SK-N-MC (cell line): Measurements from ENCODE around the gene RAB13.

Source experiments
- DNase-seq: peaks from one replicate; pipeline ENCODE4 v3.0.0-alpha.2; 2011; ENCODE audit warnings: low read depth, low spot score
- H3K27ac ChIP-seq: fragments of 200-600 bp; sonication (generic); 2 replicates; pipeline ENCODE4 v1.5.1; 2016; ENCODE audit warnings: mixed run types
- H3K36me3 ChIP-seq: fragments of 200-600 bp; sonication (generic); 2 replicates; pipeline ENCODE4 v1.6.1; 2017; ENCODE audit warnings: antibody characterized with exemption, low read length, mixed read lengths; ENCODE audit not compliant: insufficient read depth
- H3K4me3 ChIP-seq: fragments of 200-600 bp; sonication (generic); 2 replicates; pipeline ENCODE4 v1.5.1; 2016
- H3K9ac ChIP-seq: fragments of 200-600 bp; sonication (generic); 2 replicates; pipeline ENCODE4 v1.8.0; 2017; ENCODE audit warnings: mixed run types, mixed read lengths; ENCODE audit not compliant: insufficient read length
- H3K9me3 ChIP-seq: fragments of 200-600 bp; sonication (generic); 2 replicates; pipeline ENCODE4 v1.6.1; 2017; ENCODE audit warnings: low read depth, mild to moderate bottlenecking, antibody characterized with exemption, low read length, moderate library complexity, mixed read lengths
- EZH2 ChIP-seq: fragments of 200-600 bp; sonication (generic); IDR thresholded peaks from one replicate; pipeline ENCODE4 v1.6.1; 2017; ENCODE audit warnings: antibody characterized with exemption
- FOXP2 ChIP-seq: optimal IDR thresholded peaks from 2 replicates; pipeline ENCODE3; 2011; ENCODE audit warnings: mild to moderate bottlenecking, moderate library complexity; ENCODE audit not compliant: insufficient read depth; ENCODE audit errors: extremely low read length, control extremely low read depth
- POLR2AphosphoS5 ChIP-seq: IDR thresholded peaks from 2 replicates; pipeline ENCODE4 v1.6.1; 2012; ENCODE audit warnings: mild to moderate bottlenecking, low read depth, low read length, borderline replicate concordance

Gene RAB13

GRCh38 chr1:153941826-153942725 lies 44.1 kb downstream of the RAB13 start:
- no peak for DNase-seq
- TF ChIP-seq POLR2AphosphoS5 (no peak), FOXP2 (no peak), EZH2 (no peak)
- H3K27ac ChIP-seq = no peak overlapping the region
- H3K4me3 ChIP-seq = no peak overlapping the region
- no peaks in the 10 kb centered on the region for H3K9me3 ChIP-seq
- no peak overlapping the region for H3K9ac ChIP-seq
- H3K36me3 ChIP-seq = peaks cover under 1% of the 10 kb centered on the region; the same call in 1 of the 2 replicates

GRCh38 chr1:153940756-153941155 lies 45.4 kb downstream of the RAB13 start:
- no peak for DNase-seq
- Histone ChIP-seq H3K4me3 (no peak overlapping the region), H3K9ac (no peak overlapping the region), H3K36me3 (peaks cover 13% of the 10 kb centered on the region; the same call in 1 of the 2 replicates), H3K9me3 (no peaks in the 10 kb centered on the region), H3K27ac (no peak overlapping the region)
- no peak for TF ChIP-seq EZH2
- no peak for TF ChIP-seq FOXP2
- no peak for TF ChIP-seq POLR2AphosphoS5

GRCh38 chr1:153939476-153939875 lies 46.7 kb downstream of the RAB13 start:
- no peak for DNase-seq
- Histone ChIP-seq H3K36me3 (peaks cover 15% of the 10 kb centered on the region; the same call in 1 of the 2 replicates), H3K4me3 (no peak overlapping the region), H3K9ac (no peak overlapping the region), H3K9me3 (no peaks in the 10 kb centered on the region), H3K27ac (no peak overlapping the region)
- TF ChIP-seq POLR2AphosphoS5 = no peak
- no peak for TF ChIP-seq EZH2

- Histone ChIP-seq H3K36me3 (peaks cover 15% of the 10 kb centered on the region; the same call in 1 of the 2 replicates), H3K9ac (no peak overlapping the region), H3K27ac (no peak overlapping the region), H3K4me3 (no peak overlapping the region), H3K9me3 (no peaks in the 10 kb centered on the region)
- no peak for DNase-seq
- TF ChIP-seq FOXP2 (no peak), EZH2 (no peak), POLR2AphosphoS5 (no peak)
Measured at GRCh38 chr1:153938996-153939395, 47.1 kb downstream of the RAB13 start.

- Histone ChIP-seq H3K36me3 (peaks cover 19% of the 10 kb centered on the region; the same call in 1 of the 2 replicates), H3K27ac (no peak overlapping the region), H3K9me3 (no peaks in the 10 kb centered on the region), H3K9ac (no peak overlapping the region), H3K4me3 (no peak overlapping the region)
- DNase-seq = no peak
- no peak for TF ChIP-seq POLR2AphosphoS5
- no peak for TF ChIP-seq EZH2
- TF ChIP-seq FOXP2 = no peak
Measured at GRCh38 chr1:153937331-153937730, 48.8 kb downstream of the RAB13 start.

GRCh38 chr1:153936011-153936802 lies 49.9 kb downstream of the RAB13 start:
- H3K4me3 ChIP-seq = no peak overlapping the region
- TF ChIP-seq EZH2 (no peak), POLR2AphosphoS5 (no peak), FOXP2 (no peak)
- H3K9ac ChIP-seq = no peak overlapping the region
- DNase-seq = no peak
- H3K27ac ChIP-seq = no peak overlapping the region
- H3K36me3 ChIP-seq = peaks cover 19% of the 10 kb centered on the region; the same call in 1 of the 2 replicates
- no peaks in the 10 kb centered on the region for H3K9me3 ChIP-seq

GRCh38 chr1:153934746-153935145 lies 51.4 kb downstream of the RAB13 start:
- DNase-seq = no peak
- Histone ChIP-seq H3K9me3 (no peaks in the 10 kb centered on the region), H3K27ac (no peak overlapping the region), H3K36me3 (peaks cover 19% of the 10 kb centered on the region; the same call in 1 of the 2 replicates), H3K9ac (no peak overlapping the region), H3K4me3 (no peak overlapping the region)
- TF ChIP-seq POLR2AphosphoS5 (no peak), FOXP2 (no peak), EZH2 (no peak)

- Histone ChIP-seq H3K27ac (no peak overlapping the region), H3K36me3 (peaks cover 19% of the 10 kb centered on the region; the same call in 1 of the 2 replicates), H3K9me3 (no peaks in the 10 kb centered on the region), H3K9ac (no peak overlapping the region), H3K4me3 (no peak overlapping the region)
- TF ChIP-seq EZH2 (no peak), FOXP2 (no peak), POLR2AphosphoS5 (no peak)
- DNase-seq = no peak
Measured at GRCh38 chr1:153933955-153934354, 52.2 kb downstream of the RAB13 start.
